ENCODE measurements around the gene SNX10. TPM values are rescaled to one million over a fixed set of nuclear protein-coding genes. Genes with fewer than 3 reads are reported as not detected.

The SNX10 gene
- total RNA-seq, 1 experiment from 2014 or later, result 9.8 TPM

DNA sequence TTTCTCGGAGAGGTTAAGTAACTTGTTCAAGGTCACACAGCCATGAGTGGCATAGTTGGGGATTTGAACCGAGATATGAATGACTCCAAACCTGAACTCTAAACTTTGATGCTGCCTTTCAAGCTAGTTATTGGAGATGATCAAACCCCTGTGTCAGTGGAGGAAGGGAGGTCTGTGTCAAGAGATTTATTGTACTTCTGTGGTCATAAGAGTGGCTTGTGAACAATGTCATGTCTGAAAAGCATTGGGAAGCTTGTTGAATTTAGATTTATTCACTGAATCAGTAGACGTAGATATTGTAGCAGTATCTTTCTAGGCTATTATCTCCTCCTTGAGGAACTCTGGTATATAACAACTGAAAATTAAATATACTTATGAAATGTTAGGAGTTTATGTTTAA lies 27.3 kb downstream of the SNX10 start:
- ChIA-PET CTCF (no interaction called here), POLR2A (ENCODE audit: unreplicated experiment) (no interaction called here)
- no peak overlapping the region for H3K4me2 ChIP-seq
- no peaks in the 10 kb centered on the region for H3K36me3 ChIP-seq (ENCODE audit: low read depth)
- intact Hi-C loops (cut with micrococcal nuclease; ENCODE audit: unreplicated experiment), result no loop called here
- no peaks in the 10 kb centered on the region for H3F3A ChIP-seq (ENCODE audit: insufficient read depth, low read depth)
- DNase-seq, result no peak
- H3K9me3 ChIP-seq (ENCODE audit: insufficient read depth, low read depth), result no peaks in the 10 kb centered on the region
- TF ChIP-seq EZH2 (IDR thresholded peaks at IDR 0.05; ENCODE audit: low read depth), result no peak
- TF ChIP-seq, protein P1, sequence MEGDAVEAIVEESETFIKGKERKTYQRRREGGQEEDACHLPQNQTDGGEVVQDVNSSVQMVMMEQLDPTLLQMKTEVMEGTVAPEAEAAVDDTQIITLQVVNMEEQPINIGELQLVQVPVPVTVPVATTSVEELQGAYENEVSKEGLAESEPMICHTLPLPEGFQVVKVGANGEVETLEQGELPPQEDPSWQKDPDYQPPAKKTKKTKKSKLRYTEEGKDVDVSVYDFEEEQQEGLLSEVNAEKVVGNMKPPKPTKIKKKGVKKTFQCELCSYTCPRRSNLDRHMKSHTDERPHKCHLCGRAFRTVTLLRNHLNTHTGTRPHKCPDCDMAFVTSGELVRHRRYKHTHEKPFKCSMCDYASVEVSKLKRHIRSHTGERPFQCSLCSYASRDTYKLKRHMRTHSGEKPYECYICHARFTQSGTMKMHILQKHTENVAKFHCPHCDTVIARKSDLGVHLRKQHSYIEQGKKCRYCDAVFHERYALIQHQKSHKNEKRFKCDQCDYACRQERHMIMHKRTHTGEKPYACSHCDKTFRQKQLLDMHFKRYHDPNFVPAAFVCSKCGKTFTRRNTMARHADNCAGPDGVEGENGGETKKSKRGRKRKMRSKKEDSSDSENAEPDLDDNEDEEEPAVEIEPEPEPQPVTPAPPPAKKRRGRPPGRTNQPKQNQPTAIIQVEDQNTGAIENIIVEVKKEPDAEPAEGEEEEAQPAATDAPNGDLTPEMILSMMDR (conservative IDR thresholded peaks at IDR 0.05), result no peak
- H3K27me3 ChIP-seq (ENCODE audit: insufficient read depth, low read depth), result no peaks in the 10 kb centered on the region
- no peak overlapping the region for H3K27ac ChIP-seq
- no peak overlapping the region for H2AFZ ChIP-seq
- BruUV-seq (replicated peaks), result no TSS peak
- no peaks in the 10 kb centered on the region for H3K9me2 ChIP-seq (ENCODE audit: insufficient read depth)
- H3K79me2 ChIP-seq (ENCODE audit: low read depth), result no peaks in the 10 kb centered on the region
- no peak overlapping the region for H3K4me3 ChIP-seq
- no peaks in the 10 kb centered on the region for H4K20me1 ChIP-seq (ENCODE audit: insufficient read depth)
- no peaks in the 10 kb centered on the region for H3K4me1 ChIP-seq (replicated peaks; ENCODE audit: insufficient read depth)

DNA sequence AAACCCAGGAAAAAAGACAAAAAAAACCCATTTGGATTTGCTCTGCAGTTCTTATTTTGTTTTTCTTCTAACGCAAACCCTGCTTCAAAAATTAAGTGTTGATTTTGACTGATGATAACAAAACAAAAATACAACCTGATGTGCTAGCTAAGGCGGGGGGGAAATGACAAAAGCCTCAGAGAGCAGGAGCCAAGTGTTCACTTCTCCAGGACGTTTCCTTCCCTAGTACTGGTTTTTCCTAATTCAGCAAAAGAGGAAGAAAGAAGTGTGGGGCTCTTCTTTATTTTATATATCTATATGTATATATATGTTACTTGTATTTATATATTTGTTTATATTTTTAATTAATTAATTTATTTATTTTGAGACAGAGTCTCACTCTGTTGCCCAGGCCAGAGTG lies 28.0 kb downstream of the SNX10 start:
- Histone ChIP-seq H3K79me2 (ENCODE audit: low read depth) (no peaks in the 10 kb centered on the region), H3K36me3 (ENCODE audit: low read depth) (no peaks in the 10 kb centered on the region), H3K27me3 (ENCODE audit: insufficient read depth, low read depth) (no peaks in the 10 kb centered on the region), H4K20me1 (ENCODE audit: insufficient read depth) (no peaks in the 10 kb centered on the region), H3K9me3 (ENCODE audit: insufficient read depth, low read depth) (no peaks in the 10 kb centered on the region), H3K4me2 (no peak overlapping the region), H3K27ac (no peak overlapping the region), H2AFZ (no peak overlapping the region), H3K4me3 (no peak overlapping the region), H3K4me1 (replicated peaks; ENCODE audit: insufficient read depth) (no peaks in the 10 kb centered on the region), H3K9me2 (ENCODE audit: insufficient read depth) (no peaks in the 10 kb centered on the region), H3F3A (ENCODE audit: insufficient read depth, low read depth) (no peaks in the 10 kb centered on the region)
- TF ChIP-seq EZH2 (IDR thresholded peaks at IDR 0.05; ENCODE audit: low read depth), result no peak
- TF ChIP-seq, protein P1 (conservative IDR thresholded peaks at IDR 0.05), result no peak
- intact Hi-C loops (cut with micrococcal nuclease; ENCODE audit: unreplicated experiment), result no loop called here
- no peak for DNase-seq
- ChIA-PET CTCF (no interaction called here), POLR2A (ENCODE audit: unreplicated experiment) (no interaction called here)
- no TSS peak for BruUV-seq (replicated peaks)

DNA sequence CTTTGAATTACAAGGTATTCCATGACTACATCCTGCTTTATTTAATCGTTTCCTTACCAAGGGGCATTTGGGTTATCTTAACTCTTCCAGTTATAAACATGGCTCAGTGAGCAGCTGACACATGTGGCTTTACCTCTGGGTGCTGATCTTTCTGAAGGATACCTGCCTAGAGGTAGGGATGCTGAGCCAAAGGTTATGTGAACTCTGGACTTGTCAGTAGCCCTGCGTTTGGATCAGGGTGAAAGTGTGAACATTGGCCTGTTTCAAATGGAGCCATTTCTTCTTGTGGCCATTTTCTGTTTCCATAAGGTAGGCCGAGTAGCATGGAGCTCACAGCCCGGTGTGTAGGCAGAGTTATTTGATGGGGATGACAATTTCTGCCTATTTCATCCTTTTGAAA lies 29.2 kb downstream of the SNX10 start:
- Histone ChIP-seq H3K27ac (no peak overlapping the region), H3K79me2 (ENCODE audit: low read depth) (no peaks in the 10 kb centered on the region), H3K4me2 (no peak overlapping the region), H3F3A (ENCODE audit: insufficient read depth, low read depth) (no peaks in the 10 kb centered on the region), H3K9me2 (ENCODE audit: insufficient read depth) (no peaks in the 10 kb centered on the region), H4K20me1 (ENCODE audit: insufficient read depth) (no peaks in the 10 kb centered on the region), H3K36me3 (ENCODE audit: low read depth) (no peaks in the 10 kb centered on the region), H3K27me3 (ENCODE audit: insufficient read depth, low read depth) (no peaks in the 10 kb centered on the region), H3K4me1 (replicated peaks; ENCODE audit: insufficient read depth) (no peaks in the 10 kb centered on the region), H3K9me3 (ENCODE audit: insufficient read depth, low read depth) (no peaks in the 10 kb centered on the region), H2AFZ (no peak overlapping the region), H3K4me3 (no peak overlapping the region)
- no peak for DNase-seq
- intact Hi-C loops (cut with micrococcal nuclease; ENCODE audit: unreplicated experiment), result no loop called here
- CTCF ChIA-PET, result no interaction called here
- no TSS peak for BruUV-seq (replicated peaks)
- POLR2A ChIA-PET (ENCODE audit: unreplicated experiment), result interaction anchor here (0.7 kb wide), 1 partner anchor 62 kb away, joined by 3 read pairs; no protein-coding TSS in a partner anchor
- no peak for TF ChIP-seq EZH2 (IDR thresholded peaks at IDR 0.05; ENCODE audit: low read depth)
- TF ChIP-seq, protein P1 (conservative IDR thresholded peaks at IDR 0.05), result no peak

All from PC-9 (cell line).